Lung (tissue), 12 donors: ENCODE measurements around the gene RGS16. TPM values are rescaled to one million over a fixed set of nuclear protein-coding genes. Genes with fewer than 3 reads are reported as not detected.

ENCODE experiments used
- ATAC-seq: fragments of 200-7000 bp; cut with Tn5 transposase; one replicate; pipeline ENCODE4 v1.9.1; 2020; ENCODE audit warnings: moderate number of reproducible peaks; ENCODE audit not compliant: insufficient read depth, low FRiP score
- DNase-seq, 3 donors: peaks; one replicate each; pipeline ENCODE4 v3.0.0-alpha.2; 2013 to 2017
- H3K27ac ChIP-seq, 2 donors: one replicate each; pipeline ENCODE4 v1.5.1; 2013; ENCODE audit warnings: mild to moderate bottlenecking in 2 of 2, moderate library complexity in 2 of 2, control low read depth in 1 of 2, inconsistent platforms in 1 of 2, low read depth in 1 of 2, low read length in 1 of 2
- H3K27me3 ChIP-seq, 3 donors: one replicate each; pipeline ENCODE4 v1.5.1; 2013; ENCODE audit warnings: low read length in 2 of 3; ENCODE audit not compliant: control insufficient read depth in 3 of 3, insufficient read depth in 3 of 3
- H3K36me3 ChIP-seq, 4 donors: one replicate each; pipeline ENCODE4 v1.5.1; 2013; ENCODE audit warnings: low read length in 4 of 4, mild to moderate bottlenecking in 1 of 4, moderate library complexity in 1 of 4; ENCODE audit not compliant: control insufficient read depth in 4 of 4, insufficient read depth in 4 of 4
- H3K4me1 ChIP-seq, 5 donors: one replicate each; pipeline ENCODE4 v1.5.1; 2013; ENCODE audit warnings: low read length in 5 of 5, mild to moderate bottlenecking in 2 of 5, moderate library complexity in 1 of 5; ENCODE audit not compliant: control insufficient read depth in 5 of 5, insufficient read depth in 5 of 5
- H3K4me3 ChIP-seq: one replicate; pipeline ENCODE4 v1.5.1; 2013; ENCODE audit warnings: mild to moderate bottlenecking, control low read depth, moderate library complexity
- H3K9ac ChIP-seq, 2 donors: one replicate each; pipeline ENCODE4 v1.5.1; 2013; ENCODE audit warnings: low read length in 2 of 2, control low read depth in 1 of 2; ENCODE audit not compliant: insufficient read depth in 1 of 2
- H3K9me3 ChIP-seq, 4 donors: one replicate each; pipeline ENCODE4 v1.5.1; 2013; ENCODE audit warnings: low read length in 3 of 4, mild to moderate bottlenecking in 1 of 4, moderate library complexity in 1 of 4; ENCODE audit not compliant: control insufficient read depth in 4 of 4, insufficient read depth in 3 of 4
- CTCF ChIP-seq: IDR thresholded peaks from 2 replicates; pipeline ENCODE4 v1.5.1; 2012; ENCODE audit warnings: mild to moderate bottlenecking; ENCODE audit errors: control extremely low read depth, extremely low read depth
- WGBS, 2 donors: extraction: QIAGEN DNeasy Blood & Tissue Kit; methylation state at CpG; one replicate each; pipeline ENCODE4 v1.1.7; 2013; 5-methylcytosine and 5-hydroxymethylcytosine counted together
- polyA plus RNA-seq, 2 donors: library from polyadenylated mRNA; stranded (reverse); fragments of 200-250 nt; gene quantifications; one replicate each; pipeline ENCODE4 v1.2.1, GENCODE V29; 2013
- total RNA-seq, 2 donors: library from RNA; depleted of rRNA in 1 of 2; stranded (reverse); fragments of >200 nt in 1 of 2; gene quantifications; one replicate each; pipeline ENCODE4 v1.2.1, GENCODE V29; 2014 to 2021
- donor health status: control.
- donor health status: control.
- donor health status: Bipolar disorder and iron deficiency.
- donor health status: healthy.
- donor health status: DM: yes; HTN: yes; CAD: no.

Gene RGS16
- total and polyA plus RNA-seq, 4 donors, result 12.3 to 26.6 (median 15.0) TPM

GRCh38 chr1:182565537-182565936, 38.7 kb downstream of the RGS16 start:
- Histone ChIP-seq H3K36me3 (no peaks in the 10 kb centered on the region), H3K4me1 (no peaks in the 10 kb centered on the region), H3K27ac (no peak overlapping the region), H3K27me3 (no peaks in the 10 kb centered on the region), H3K9me3 (peaks cover 0 to 2% (median 0%) of the 10 kb centered on the region in 4 donors), H3K4me3 (no peak overlapping the region), H3K9ac (no peak overlapping the region)
- WGBS, 2 donors, result 76 to 87% methylated on average over 3 of the region's 3 CpGs
- ATAC-seq (no peak), DNase-seq (no peak)
- TF ChIP-seq CTCF, result no peak

GRCh38 chr1:182564406-182565004, 39.7 kb downstream of the RGS16 start:
- Histone ChIP-seq H3K9me3 (peaks cover 0 to 2% (median 0%) of the 10 kb centered on the region in 4 donors), H3K9ac (no peak overlapping the region), H3K4me3 (no peak overlapping the region), H3K27ac (no peak overlapping the region), H3K4me1 (no peaks in the 10 kb centered on the region), H3K36me3 (no peaks in the 10 kb centered on the region), H3K27me3 (no peaks in the 10 kb centered on the region)
- WGBS, 2 donors, result 73 to 80% methylated on average over 2 of the region's 2 CpGs
- ATAC-seq, result no peak
- DNase-seq, result no peak
- TF ChIP-seq CTCF, result no peak

- DNase-seq, result no peak
- Histone ChIP-seq H3K27ac (no peak overlapping the region), H3K36me3 (no peaks in the 10 kb centered on the region), H3K9ac (no peak overlapping the region), H3K4me3 (no peak overlapping the region), H3K27me3 (no peaks in the 10 kb centered on the region), H3K9me3 (peaks cover 0 to 3% (median 1%) of the 10 kb centered on the region in 4 donors), H3K4me1 (no peaks in the 10 kb centered on the region)
- ATAC-seq, result no peak
- no peak for TF ChIP-seq CTCF
- 91% methylated on average over 4 of the region's 4 CpGs for WGBS, 2 donors
These were observed 41.1 kb downstream of the RGS16 start for GRCh38 chr1:182563095-182563494.

GRCh38 chr1:182561456-182561855, 42.7 kb downstream of the RGS16 start:
- no peaks in the 10 kb centered on the region for H3K36me3 ChIP-seq
- ATAC-seq (no peak), DNase-seq (no peak)
- 60 to 72% methylated on average over 4 of the region's 4 CpGs for WGBS, 2 donors
- TF ChIP-seq CTCF, result no peak
- H3K9me3 ChIP-seq, result peaks cover 0 to 3% (median 1%) of the 10 kb centered on the region in 4 donors
- no peaks in the 10 kb centered on the region for H3K27me3 ChIP-seq
- no peak overlapping the region for H3K9ac ChIP-seq
- H3K4me1 ChIP-seq, result no peaks in the 10 kb centered on the region
- no peak overlapping the region for H3K27ac ChIP-seq
- no peak overlapping the region for H3K4me3 ChIP-seq
